HCT116 (cell line): ENCODE results near the gene CHST12. TPM values are rescaled to one million over a fixed set of nuclear protein-coding genes. Genes with fewer than 3 reads are reported as not detected.

ENCODE experiments used
- ATAC-seq: fragments of 200-7000 bp; cut with Tn5 transposase; 2 replicates; pipeline ENCODE4 v1.9.1; 2020; ENCODE audit warnings: mild to moderate bottlenecking, moderate library complexity
- BruUV-seq: library from RNA; stranded (reverse); fragments of 400-500 nt; replicated peaks from 2 replicates; lab custom pipeline; 2021; lab: Mats Ljungman, UMichigan
- CTCF ChIA-PET: fragments of 300-600 bp; sonication (Branson Sonifier 250); formaldehyde crosslinking; loops from one replicate; lab custom pipeline; 2021; ENCODE audit warnings: antibody characterized with exemption; lab: Charles Lee
- POLR2A ChIA-PET: fragments of 300-600, 350-600 bp; sonication (Branson Sonifier 250); formaldehyde crosslinking; loops from one replicate; lab custom pipeline; 2021; ENCODE audit warnings: antibody characterized with exemption; lab: Charles Lee
- RAD21 ChIA-PET, 2 experiments: fragments of 300-600 bp; sonication (Branson Sonifier 250); formaldehyde crosslinking; loops; one replicate each; lab custom pipeline; 2023; ENCODE audit warnings: low total read pairs in 2 of 2; ENCODE audit not compliant: uncharacterized antibody in 2 of 2, unreplicated experiment in 2 of 2, low non-redundant PET in 1 of 2; lab: Charles Lee
- DNase-seq: peaks from one replicate; pipeline ENCODE4 v3.0.0-alpha.2; 2010; ENCODE audit warnings: low read depth, low spot score
- H2AFZ ChIP-seq: fragments of 200-600 bp; shearing (Covaris generic), sonication (generic); 2 replicates; pipeline ENCODE4 v1.6.1; 2017; ENCODE audit warnings: low read depth, mixed run types, mixed read lengths, antibody characterized with exemption, low read length; ENCODE audit not compliant: poor library complexity, severe bottlenecking
- H3K27ac ChIP-seq: 2 replicates; pipeline ENCODE4 v1.5.1; 2012; ENCODE audit warnings: low read depth, low read length
- H3K27me3 ChIP-seq: fragments of 200-600 bp; sonication (generic); 2 replicates; pipeline ENCODE4 v1.6.1; 2016; ENCODE audit warnings: mixed run types, low read length, mixed read lengths; ENCODE audit not compliant: insufficient read depth
- H3K36me3 ChIP-seq, 2 experiments: fragments of 200-500 bp in 1 of 2; fragments of 200-600 bp in 1 of 2; sonication (Bioruptor generic) in 1 of 2; sonication (generic) in 1 of 2; 2 replicates each; pipeline versions ENCODE4 v1.5.1 to v1.6.1; 2014 to 2016; ENCODE audit warnings: low read length in 2 of 2, inconsistent platforms in 1 of 2, mixed read lengths in 1 of 2, mixed run types in 1 of 2; ENCODE audit not compliant: insufficient read depth in 2 of 2, control insufficient read depth in 1 of 2
- H3K4me1 ChIP-seq, 2 experiments: fragments of 200-600 bp in 1 of 2; sonication (generic) in 1 of 2; 2 replicates each; pipeline versions ENCODE4 v1.5.1 to v1.6.1; 2012 to 2017; ENCODE audit warnings: low read length in 2 of 2, inconsistent platforms in 1 of 2, mild to moderate bottlenecking in 1 of 2, mixed read lengths in 1 of 2, mixed run types in 1 of 2, moderate library complexity in 1 of 2; ENCODE audit not compliant: insufficient read depth in 2 of 2, control insufficient read depth in 1 of 2
- H3K4me2 ChIP-seq: fragments of 200-600 bp; sonication (generic); 2 replicates; pipeline ENCODE4 v1.6.1; 2017; ENCODE audit warnings: mixed run types, low read length, mixed read lengths
- H3K4me3 ChIP-seq, 2 experiments: fragments of 200-600 bp in 1 of 2; sonication (generic) in 1 of 2; replicated peaks in 1 of 2; 2 replicates each; pipeline ENCODE4 v1.5.1; 2011 to 2016; ENCODE audit warnings: low read length in 2 of 2, control low read depth in 1 of 2, low read depth in 1 of 2, mild to moderate bottlenecking in 1 of 2, mixed read lengths in 1 of 2, mixed run types in 1 of 2
- H3K79me2 ChIP-seq: fragments of 200-600 bp; sonication (generic); 2 replicates; pipeline ENCODE4 v1.6.1; 2017; ENCODE audit warnings: mild to moderate bottlenecking, mixed run types, low read length, moderate library complexity, mixed read lengths; ENCODE audit not compliant: insufficient read depth
- H3K9ac ChIP-seq: fragments of 200-600 bp; sonication (generic); 2 replicates; pipeline ENCODE4 v1.6.1; 2016; ENCODE audit warnings: low read length, mixed read lengths
- H3K9me2 ChIP-seq: fragments of 200-600 bp; sonication (generic), shearing (Covaris generic); 2 replicates; pipeline ENCODE4 v1.6.1; 2017; ENCODE audit warnings: mixed run types, mild to moderate bottlenecking, moderate library complexity; ENCODE audit not compliant: insufficient read depth
- H3K9me3 ChIP-seq, 2 experiments: fragments of 200-500 bp in 1 of 2; fragments of 200-600 bp in 1 of 2; sonication (Bioruptor generic) in 1 of 2; sonication (generic) in 1 of 2; 2 replicates each; pipeline ENCODE4 v1.6.1; 2014 to 2017; ENCODE audit warnings: low read length in 2 of 2, mixed read lengths in 2 of 2, inconsistent platforms in 1 of 2, low read depth in 1 of 2, mild to moderate bottlenecking in 1 of 2, mixed run types in 1 of 2, moderate library complexity in 1 of 2; ENCODE audit not compliant: control insufficient read depth in 1 of 2, insufficient read depth in 1 of 2
- H4K20me1 ChIP-seq: fragments of 200-600 bp; sonication (generic), shearing (Covaris generic); 2 replicates; pipeline ENCODE4 v1.6.1; 2017; ENCODE audit warnings: mixed run types, mild to moderate bottlenecking, moderate library complexity; ENCODE audit not compliant: insufficient read depth
- CBX3 ChIP-seq: IDR thresholded peaks from 2 replicates; pipeline ENCODE4 v1.6.1; 2012; ENCODE audit warnings: low read depth
- EZH2 ChIP-seq: fragments of 200-600 bp; sonication (generic); IDR thresholded peaks from 2 replicates; pipeline ENCODE4 v1.6.1; 2017; ENCODE audit warnings: antibody characterized with exemption, mixed run types
- POLR2AphosphoS5 ChIP-seq: IDR thresholded peaks from 2 replicates; pipeline ENCODE4 v1.6.1; 2011; ENCODE audit warnings: mild to moderate bottlenecking, low read depth, low read length, moderate library complexity
- REST ChIP-seq: IDR thresholded peaks from 2 replicates; pipeline ENCODE4 v1.6.1; 2012; ENCODE audit warnings: low read depth
- intact Hi-C: fragments of 100-400 bp; cut with micrococcal nuclease; formaldehyde crosslinking; loops from 2 replicates; pipeline ENCODE4 v1.10.0; 2022
- total RNA-seq: library from RNA; stranded (reverse); gene quantifications from one replicate; pipeline ENCODE4 v1.2.1, GENCODE V29; 2021; ENCODE audit not compliant: unreplicated experiment

Gene CHST12
- total RNA-seq, 1 experiment from 2014 or later = 14.2 TPM

DNA sequence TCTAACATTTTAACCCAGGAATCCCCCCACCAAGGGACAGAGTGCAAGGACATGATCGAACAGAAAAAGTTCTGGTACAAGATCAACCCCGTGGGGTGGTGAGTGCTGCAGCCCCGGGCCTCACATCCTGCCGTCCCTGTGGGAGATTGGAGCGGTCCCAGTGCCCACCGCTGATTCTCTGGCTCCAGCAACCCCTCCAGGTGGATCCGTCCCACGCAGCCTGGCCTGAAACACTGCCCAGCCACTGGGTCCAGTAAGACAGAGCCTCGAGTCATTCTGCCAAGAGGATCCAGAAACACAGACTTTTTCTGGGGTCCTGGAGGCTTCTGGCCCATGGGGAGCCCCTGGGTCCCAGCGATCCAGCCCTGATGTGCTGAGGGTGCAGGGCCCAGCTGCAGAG is 43.3 kb downstream of the CHST12 start:
- H3K4me3 ChIP-seq = no peak overlapping the region
- TF ChIP-seq CBX3 (no peak), EZH2 (no peak), POLR2AphosphoS5 (no peak), REST (no peak)
- no peaks in the 10 kb centered on the region for H3K79me2 ChIP-seq
- H3K9me3 ChIP-seq = no peaks in the 10 kb centered on the region
- no peaks in the 10 kb centered on the region for H3K27me3 ChIP-seq
- no peak overlapping the region for H2AFZ ChIP-seq
- no peaks in the 10 kb centered on the region for H3K36me3 ChIP-seq
- no peak overlapping the region for H3K27ac ChIP-seq
- no peak overlapping the region for H3K9ac ChIP-seq
- CTCF ChIA-PET = interaction anchor here (1.1 kb wide), 1 partner anchor 22 kb away, joined by 3 read pairs; no protein-coding TSS in a partner anchor
- POLR2A ChIA-PET = no interaction called here
- no peaks in the 10 kb centered on the region for H4K20me1 ChIP-seq
- no TSS peak for BruUV-seq
- peaks cover 6 to 13% of the 10 kb centered on the region in 2 experiments; a peak in 3 of 4 replicates for H3K4me1 ChIP-seq
- intact Hi-C loops = no loop called here
- no peaks in the 10 kb centered on the region for H3K9me2 ChIP-seq
- DNase-seq (no peak), ATAC-seq (no peak)
- H3K4me2 ChIP-seq = no peak overlapping the region
- RAD21 ChIA-PET = no interaction called here
